Activated naive CD4-positive, alpha-beta T cell treated with anti-CD3 and anti-CD28 coated beads, Interleukin-2, amount 50 U/mL, for 16 hours (primary cell): ENCODE measurements around the gene PRKAG1.
A peak's percentile ranks its signal among the peaks of the same experiment; 100 is the strongest.
"Not testable (repeated sequence)": the region's sequence is repeated elsewhere in the genome, so short reads cannot be mapped to it uniquely, and the experiment has no call there.

Source experiments
- DNase-seq: peaks from one replicate; pipeline ENCODE4 v3.0.0-alpha.2; 2020

Gene PRKAG1

DNA sequence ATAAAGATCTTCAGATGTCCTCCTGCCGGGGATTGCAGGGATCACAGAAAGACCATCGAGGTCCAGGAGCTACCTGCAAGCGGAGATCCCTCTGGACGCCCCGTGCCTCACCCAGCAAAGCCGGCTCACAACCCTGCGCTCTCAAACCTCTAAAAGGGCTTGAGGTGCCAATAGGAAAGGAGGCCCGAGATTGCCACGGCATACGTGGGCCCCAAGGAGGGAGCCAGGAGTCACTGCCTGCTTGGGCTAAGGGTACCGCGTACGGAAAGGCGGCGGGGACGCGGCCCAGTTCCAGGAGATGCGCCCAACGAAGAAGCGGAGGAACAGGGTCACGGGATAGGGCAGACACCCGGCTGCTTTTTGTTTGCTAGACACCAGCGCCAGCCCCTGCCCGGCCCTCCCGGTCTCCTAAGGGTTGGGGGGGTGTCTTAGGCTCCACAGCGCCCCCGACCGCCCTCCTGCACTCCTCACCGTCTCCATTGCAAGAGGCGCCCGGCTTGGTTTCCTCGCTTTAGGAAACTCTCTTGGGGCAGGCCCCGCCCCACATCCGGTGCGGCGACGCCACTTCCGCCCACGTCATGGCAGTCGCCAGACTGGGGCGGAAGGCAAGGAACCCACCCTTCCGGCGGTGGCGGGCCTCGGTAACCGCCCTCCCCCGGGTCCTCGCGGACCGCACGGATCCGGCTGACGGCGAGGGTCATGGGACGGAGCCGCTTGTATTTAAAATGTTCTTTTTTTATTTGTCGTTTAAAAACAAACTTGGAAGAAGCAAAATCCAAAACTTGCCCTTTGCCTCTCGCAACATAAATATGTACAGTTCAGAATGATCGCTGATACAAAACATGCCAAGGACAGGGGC lies at the start of gene PRKAG1:
Gene PRKAG1 (minus strand): TSS at position 516 of the 859 bp plus-strand sequence. CDS start 36 bp downstream, at position 480.
- peak; percentile 96 for DNase-seq

DNA sequence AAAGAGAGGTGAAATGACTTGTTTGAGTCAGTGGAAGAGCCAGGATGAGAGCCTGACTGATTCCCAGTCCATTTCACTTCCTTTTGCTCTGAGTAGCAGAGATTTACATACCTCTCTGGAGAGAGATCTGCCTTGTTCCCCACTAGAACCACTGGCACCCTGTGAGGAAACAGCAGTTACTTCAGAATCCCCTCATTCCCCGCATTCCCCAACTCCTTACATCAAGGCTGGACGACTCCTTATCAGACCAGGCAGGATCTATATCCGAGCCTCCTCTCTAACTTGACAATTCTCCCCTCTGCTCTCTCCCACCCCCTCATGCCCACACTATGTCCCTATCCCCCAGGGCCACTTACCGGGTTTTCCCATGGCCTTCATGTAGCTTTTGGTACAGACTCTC lies 47.5 kb upstream of the PRKAG1 start:
- no peak for DNase-seq

DNA sequence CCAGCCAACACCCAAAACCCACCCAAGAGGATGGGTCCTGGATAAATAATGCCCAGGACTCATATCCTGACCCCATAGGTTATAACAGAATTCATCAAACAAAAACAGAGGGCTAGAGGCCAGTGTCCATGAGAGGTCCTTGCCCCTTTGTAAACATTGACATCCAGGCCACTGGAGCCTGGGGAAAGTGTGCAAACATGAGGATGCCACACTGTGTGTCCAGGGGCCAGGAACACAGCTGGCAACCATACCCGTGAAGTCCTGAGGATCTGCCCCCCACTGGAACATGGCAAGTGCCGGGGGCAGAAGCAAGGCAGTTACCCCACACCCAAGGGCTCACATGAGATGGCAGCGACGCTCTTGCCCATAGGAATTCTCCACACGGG lies 46.2 kb upstream of the PRKAG1 start:
- DNase-seq = no peak

DNA sequence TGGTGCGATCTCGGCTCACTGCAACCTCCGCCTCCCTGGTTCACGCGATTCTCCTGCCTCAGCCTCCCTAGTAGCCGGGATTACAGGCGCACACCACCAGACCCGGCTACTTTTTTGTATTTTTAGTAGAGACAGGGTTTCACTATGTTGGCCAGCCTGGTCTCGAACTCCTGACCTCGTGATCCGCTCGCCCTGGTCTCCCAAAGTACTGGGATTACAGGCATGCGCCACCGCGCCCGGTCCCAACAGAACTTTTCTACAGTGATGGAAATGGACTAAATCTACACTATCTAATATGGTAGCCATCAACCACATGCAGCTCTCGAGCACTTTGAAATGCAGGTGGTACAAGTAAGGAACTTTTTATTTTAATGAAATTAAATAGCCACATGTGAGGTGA lies 43.3 kb upstream of the PRKAG1 start:
- DNase-seq = not testable (repeated sequence)

DNA sequence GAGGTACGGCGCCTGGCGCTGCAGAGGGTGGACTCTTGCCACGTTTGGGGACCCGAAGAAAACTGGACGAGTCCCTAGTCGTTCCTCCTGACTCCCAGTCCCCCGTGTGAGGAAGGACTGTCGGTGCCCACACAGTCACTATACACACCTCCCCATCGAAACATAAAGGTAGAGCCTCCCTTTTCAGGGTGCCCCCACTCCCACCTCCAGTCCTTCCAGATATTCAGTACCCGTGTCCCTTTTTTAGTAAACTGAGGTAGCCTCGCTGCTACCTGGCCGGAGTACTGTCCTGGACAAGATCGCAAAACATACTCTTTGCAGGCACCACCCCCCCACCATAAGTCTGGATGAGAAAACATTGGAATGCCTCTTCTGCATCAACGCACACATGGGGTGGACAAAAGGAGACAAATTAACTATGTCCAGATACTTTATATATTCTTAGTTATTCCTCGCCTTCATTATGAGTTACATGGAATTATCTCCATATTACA lies 42.6 kb upstream of the PRKAG1 start:
- DNase-seq = no peak

DNA sequence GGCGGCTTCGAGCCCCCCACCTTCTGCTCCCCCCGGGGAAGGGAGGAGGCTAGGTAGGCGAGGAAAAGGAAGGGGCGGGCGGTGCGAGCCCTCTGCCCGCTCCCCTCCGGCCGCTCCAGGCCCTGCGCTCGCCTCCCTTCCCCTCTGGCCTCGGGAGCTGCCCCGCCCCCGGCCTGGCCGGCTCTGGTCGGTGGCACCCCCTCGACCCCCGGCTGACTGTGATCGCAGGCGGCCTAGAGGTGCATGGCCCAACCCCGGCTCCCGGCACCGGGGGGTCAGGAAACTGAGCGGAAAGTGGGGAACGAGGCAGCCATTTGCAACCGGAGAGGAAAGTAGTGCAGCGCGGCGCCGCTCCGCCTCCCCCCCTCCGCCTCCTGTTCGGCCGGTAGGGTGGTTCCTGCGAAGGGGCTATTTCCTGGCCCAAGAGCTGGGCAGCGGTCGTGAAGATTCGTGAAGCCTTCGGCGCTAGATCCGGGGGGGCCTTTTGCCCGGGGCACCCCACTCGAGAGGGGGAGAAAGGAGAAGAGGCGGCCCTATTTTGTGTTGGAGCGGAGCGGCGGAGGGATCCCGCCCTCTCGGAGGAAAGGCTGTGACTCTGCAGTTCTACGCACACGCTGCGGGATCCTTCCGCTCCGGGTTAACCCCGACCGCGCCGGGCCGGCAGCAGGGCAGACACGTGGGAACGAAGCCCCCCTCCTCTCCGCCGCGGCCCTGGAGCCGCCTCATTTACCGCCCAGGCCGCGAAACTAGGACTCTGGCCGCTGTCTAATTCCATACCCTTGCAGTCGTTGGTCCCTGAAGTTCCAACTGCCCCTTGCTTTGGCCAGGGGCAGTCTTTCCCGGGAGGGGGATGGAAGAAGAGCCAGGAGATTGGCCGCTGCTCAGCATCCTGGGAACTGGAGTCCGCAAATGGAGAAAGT lies 41.9 kb upstream of the PRKAG1 start, which contains the start of gene KMT2D:
Gene KMT2D (minus strand): TSS at position 558 of the 920 bp plus-strand sequence. CDS start 5,470 bp downstream, outside the sequence.
- DNase-seq = peak; percentile 93

DNA sequence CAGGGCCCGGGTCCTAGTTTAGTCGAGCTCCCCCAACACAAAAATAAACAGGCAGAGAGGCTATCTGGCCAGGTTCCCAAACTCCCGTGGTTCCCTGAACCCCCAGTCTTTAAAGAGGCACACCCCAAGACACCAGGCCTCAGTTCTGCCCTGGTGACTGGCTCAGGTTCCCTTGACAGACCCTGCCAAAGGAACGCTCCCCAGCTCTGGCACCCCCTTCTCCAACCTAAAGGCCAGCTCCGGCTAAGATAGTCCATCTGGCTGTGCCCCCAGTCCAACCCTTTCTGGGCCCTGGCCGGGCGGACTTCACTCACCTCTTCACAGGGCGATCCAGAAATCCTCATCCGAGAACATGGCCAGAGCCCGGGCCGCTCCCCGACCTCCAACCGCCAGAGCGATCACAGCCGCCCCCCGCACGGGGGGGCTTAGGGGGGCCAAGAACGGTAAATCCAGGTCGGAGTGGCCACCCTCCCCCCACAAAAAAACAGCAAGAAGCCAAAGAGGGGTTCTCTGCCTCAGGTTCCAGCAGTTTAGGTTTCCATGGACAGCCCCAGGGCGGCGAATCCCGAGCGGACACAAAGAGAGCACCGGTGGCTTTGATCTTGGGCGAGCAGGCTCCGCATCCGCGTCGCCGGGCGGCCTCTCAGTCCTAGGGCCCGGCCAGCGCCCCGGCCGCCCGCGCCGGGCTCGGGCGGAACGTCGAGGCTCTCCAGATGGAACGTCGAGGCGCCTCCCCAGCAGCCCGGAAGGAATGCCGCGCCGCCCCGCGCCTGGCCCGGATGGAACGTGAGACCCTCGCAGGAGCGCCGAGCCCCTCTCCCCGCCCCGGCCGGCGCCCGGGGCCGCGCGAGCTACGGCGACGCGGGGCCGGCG lies 41.0 kb upstream of the PRKAG1 start:
- no peak for DNase-seq

DNA sequence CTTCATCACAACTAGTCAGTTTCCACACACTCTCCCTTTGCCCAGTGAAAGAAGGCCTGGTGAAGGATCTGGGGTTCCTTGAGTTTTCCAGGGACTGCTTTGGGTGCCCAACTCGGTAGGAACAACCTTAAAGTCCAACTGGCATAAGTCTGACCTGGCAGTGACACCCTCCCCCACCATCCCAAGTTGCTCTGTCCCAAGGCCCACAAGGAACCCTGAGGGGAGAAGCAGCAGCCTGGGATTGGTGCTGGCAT lies 40.4 kb upstream of the PRKAG1 start:
- no peak for DNase-seq

DNA sequence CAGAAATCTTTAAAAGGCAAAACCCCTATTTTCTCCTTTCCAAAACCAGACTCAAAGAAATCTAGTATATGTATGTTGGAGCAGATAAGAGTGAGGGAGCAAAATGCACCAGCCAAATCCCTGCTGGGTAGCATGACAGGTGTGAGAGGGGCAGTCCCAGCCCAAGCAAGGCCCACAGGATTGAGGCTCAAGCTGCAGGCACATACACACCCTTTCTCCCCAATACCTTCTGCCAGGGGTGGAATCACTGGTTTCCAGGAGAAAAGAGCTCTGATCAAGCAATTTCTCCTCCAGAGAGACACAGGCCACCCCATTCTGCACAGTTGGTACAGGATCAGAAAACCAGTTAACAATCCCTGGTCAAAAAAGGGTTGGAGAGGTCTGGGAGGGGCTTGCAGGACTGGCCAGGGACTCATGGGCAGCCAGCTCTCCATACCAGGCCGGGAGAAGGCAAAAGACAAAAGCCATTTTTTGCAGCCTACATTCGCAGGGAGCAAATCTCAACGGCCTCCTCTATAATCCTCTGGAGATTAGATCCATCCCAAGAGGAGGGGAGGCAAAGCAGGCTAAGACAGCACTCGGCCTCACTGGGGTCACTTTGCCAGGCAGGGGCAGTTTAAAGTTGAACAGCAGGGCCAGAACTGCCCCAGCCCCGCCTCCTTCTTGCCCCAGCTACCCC lies 39.9 kb upstream of the PRKAG1 start:
- DNase-seq = no peak

DNA sequence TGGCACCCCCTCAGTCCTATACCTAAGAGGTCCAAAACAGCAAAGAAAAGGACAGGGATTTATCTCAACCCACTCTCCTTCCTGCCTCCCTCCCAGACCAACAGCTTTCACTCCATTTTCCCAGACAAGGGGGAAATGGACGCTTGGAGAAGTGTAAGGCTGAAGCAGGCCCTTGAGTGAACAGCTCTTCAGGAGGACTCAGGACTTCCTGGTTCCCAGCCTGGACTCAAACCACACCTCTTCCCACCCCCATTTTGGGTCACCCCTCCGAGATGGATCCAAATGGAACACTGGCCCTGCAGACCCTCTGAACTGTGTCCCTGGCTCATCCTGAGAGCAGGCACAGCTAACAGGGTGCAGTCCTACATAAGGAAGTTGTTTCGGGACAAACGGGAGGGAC lies 39.3 kb upstream of the PRKAG1 start:
- no peak for DNase-seq

DNA sequence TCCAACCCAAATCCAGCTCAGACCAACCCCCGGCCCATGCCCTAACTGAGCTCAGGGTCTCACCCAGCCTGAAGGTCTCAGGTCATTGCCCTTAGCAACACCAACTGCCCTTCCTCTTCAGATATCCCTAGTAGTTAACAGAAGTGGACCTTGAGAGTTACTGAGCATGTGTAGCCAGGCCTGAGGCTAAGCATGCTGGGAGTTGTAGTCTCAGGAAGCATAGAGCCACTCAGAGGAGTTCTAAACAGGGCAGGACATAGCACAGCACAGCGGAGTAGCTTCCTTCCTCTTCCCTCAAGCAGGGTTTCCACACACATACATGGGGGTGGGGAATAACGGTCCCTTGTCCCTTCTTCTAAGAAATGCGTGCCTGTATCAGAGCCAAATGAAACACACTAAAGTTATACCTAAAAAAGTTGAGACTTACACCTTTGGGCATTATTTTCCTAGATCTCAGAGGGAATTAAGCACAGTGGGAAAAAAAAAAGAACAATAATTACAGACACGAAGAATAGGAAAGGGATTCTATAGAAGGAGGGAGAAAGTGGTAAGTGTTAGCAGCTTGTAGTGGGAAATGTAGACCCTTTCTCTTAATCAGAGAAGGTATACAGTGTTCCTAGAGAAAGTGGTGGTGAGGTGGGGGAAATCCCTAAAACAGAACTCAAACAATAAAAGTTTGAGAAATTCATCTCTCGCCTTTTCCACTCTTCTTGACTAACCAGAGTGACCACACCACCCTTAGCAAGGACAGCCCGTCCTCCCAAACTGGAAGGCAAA lies 37.6 kb upstream of the PRKAG1 start:
- peak; percentile 41 for DNase-seq

DNA sequence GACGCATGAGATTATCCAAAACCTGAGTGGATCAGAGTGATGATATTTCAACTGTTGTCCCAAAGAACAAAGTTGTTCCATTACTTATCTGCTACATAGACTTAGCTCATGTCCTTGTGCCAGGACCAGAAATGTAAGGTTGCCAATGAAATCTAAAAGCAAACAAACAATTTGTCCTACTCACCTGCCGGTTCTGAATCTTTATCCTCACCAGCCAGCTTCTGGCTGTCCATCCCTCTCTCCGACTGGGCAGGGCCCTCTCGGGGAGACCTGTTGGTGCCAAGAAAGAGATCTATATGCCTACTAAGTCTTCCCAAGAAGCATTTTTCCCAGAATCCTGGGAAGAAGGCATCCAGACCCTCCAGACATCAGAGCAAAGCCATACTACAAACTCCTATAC lies 36.5 kb upstream of the PRKAG1 start:
- no peak for DNase-seq

DNA sequence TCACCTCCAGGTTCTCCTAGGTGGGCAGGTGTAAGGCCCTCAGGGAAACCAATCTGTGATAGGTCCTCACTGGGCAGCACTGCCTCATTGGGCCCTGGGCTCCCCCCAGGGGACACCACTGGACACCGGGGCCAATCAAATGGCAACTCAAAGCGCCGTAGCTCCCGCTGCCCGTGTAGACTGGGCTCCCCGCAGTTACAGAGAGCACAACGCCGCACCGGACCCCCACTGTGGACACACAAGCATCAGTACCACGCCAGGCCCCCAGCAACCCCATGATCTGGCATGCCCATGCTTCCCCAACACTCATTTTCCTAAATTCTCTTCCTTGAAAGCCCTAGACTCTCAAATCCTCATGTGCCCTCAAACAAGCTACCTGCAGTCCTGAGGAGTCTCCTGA lies 35.9 kb upstream of the PRKAG1 start:
- DNase-seq = no peak

DNA sequence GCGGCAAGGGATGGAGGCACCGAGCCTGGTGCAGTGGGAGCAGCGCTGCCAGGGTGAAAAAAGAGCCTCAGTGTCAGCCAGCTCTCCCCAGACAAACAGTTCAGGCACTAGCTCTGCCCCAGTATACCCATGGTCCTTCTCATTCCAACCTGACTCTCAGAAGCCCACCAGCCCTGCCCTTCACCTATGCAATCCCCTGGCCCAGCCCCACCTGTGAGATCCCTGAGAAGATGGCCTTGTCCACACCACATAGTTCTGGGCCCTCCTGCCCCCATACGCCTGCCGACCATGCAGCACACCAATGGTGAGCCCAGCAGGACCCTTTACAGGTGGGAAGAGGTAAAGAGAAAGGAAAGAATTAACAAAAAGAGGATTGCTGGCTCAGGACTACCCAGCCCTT lies 35.5 kb upstream of the PRKAG1 start:
- DNase-seq = no peak

DNA sequence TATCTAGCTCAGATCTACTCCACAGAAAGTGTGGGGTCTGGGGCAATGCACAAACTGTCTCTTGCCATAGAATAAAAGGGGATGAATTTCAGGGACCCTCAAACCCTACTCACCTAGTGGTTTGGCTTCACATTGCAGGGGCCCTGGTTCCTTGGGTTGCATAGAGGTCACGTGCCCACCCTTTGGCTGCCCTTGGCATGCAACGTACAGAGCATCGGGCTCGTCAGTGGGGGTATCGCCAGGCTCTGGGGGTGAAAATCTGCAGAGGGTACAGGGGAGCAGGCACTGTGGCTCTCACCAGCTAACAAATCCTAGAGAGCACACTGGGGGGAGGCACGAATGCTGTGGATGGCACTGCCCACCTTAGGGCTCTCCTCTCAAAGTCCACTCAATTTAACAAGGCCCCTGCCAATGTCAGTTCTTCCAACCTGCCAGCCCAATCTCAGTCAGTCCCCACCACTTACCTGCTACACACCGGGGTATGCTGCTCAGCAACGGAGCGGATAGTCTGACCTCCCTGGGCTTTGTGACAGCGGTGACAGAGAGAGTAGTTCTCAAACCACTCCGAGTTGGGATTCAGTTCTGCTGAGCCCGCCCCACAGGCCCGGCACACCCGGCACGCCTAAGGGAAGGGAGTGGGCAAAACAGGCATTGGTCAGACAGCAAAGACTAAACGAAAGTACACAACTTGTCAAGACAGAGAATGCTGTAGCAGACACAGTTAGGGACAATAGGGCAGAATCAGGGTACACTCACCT lies 34.1 kb upstream of the PRKAG1 start:
- DNase-seq = no peak

DNA sequence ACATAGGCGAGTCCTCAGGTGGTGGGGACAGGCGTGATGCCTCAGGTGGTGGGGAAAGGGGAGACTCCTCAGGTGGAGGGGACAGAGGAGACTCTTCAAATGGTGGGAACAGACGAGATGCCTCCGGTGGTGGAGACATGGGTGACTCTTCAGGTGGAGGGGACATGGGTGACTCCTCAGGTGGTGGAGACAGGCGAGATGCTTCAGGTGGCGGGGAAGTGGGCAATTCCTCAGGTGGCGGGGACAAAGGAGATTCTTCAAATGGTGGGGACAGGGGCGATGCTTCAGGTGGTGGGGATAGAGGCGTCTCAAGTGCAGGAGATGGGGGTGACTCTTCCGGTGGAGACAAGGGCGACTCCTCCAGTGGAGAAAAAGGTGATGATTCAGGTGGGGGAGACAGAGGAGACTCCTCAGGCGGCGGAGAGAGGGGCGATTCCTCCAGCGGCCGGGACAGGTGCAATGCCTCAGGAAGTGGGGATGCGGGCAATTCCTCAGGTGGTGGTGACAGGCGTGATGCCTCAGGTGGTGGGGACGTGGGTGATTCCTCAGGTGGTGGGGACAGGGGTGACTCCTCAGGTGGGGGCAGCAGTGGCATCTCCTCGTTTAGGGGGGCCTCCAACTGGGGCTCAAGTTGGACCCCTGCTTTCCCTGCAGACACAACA lies 33.3 kb upstream of the PRKAG1 start:
- DNase-seq = no peak

DNA sequence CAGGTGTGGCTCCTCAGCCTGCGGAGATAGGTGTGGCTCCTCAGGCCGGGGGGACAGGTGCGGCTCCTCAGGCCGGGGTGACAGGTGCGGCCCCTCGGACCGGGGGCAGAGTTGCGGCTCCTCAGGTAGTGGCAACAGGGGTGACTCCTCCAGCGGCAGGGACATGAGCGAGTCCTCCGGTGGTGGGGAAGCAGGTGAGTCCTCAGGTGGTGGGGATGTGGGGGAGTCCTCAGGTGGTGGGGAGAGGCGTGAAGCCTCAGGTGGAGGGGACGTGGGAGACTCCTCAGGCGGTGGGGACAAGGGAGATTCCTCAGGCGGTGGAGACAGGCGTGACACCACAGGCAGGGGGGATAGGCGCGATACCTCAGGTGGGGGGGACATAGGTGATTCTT lies 32.8 kb upstream of the PRKAG1 start:
- no peak for DNase-seq

DNA sequence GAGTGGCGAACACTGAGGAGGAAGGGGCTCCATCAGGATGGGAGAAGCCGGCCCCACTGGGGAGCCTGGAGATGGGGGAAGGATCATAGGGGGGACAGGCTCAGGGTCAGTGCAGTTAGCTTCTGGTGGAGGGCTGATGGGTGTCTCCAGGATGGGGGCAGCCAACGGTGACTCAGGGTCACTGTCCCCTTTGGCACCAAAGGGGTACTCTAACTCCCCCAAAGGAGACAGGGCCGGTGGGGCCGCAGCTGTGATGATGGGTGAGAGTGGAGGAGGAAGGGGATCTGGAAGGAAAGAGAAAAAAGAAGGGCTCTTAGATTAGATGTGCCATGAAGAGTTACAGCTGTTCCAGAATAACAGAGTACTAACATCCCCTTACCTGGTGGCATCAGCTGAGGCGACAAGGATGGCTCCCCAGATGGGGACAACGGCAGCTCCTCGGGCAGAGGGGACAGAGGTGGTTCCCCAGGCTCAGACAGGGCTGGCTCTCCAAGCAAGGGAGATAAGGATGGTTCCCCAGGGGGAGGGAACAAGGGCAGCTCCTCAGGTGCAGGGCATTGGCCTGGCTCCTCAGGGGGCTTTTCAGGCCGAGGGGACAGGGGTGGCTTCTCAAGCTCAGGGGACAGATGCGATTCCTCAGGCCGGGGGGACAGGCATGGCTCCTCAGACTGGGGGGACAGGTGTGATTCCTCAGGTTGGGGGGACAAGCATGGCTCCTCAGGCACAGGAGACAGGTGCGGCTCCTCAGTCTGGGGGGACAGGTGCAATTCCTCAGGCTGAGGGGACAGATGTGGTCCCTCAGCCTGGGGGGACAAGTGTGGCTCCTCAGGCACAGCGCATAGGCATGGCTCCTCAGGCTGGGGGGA lies 32.2 kb upstream of the PRKAG1 start:
- no peak for DNase-seq

DNA sequence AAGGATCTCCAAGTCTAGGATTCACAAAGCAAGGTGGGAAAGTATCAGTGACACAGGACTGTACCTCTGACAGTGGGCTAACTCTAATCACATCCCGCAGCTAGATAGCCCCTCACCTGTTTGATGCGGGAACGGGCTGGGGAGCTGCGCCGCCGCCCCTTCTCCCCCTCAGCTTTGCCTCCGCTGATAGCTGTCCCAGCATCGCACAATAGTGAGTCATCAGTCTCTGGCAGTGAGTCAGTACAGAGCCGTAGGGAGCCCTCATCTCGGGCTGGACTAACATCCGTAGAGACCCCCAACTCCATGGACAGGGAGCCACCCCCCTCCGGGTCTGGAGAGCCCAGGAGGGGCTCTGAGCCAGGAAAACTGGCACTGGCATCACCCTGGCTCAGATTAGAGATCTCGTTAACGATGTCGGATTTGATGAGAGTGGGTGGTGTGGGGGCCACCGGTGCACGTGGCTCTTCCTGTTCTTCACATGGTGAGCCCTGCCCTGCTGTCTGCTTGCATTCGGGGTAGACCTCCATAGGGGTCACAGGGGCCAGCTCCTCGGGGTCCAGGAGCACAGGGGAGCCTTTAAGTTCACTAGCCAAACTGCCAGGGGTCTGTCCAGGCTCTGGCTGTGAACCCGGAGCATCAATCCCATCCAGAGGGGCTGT lies 31.1 kb upstream of the PRKAG1 start:
- DNase-seq = no peak
